ENCODE results near the gene KBTBD13. TPM values are rescaled to one million over a fixed set of nuclear protein-coding genes. Genes with fewer than 3 reads are reported as not detected.

KBTBD13 gene
- total and polyA plus RNA-seq, 10 donors: not detected

DNA sequence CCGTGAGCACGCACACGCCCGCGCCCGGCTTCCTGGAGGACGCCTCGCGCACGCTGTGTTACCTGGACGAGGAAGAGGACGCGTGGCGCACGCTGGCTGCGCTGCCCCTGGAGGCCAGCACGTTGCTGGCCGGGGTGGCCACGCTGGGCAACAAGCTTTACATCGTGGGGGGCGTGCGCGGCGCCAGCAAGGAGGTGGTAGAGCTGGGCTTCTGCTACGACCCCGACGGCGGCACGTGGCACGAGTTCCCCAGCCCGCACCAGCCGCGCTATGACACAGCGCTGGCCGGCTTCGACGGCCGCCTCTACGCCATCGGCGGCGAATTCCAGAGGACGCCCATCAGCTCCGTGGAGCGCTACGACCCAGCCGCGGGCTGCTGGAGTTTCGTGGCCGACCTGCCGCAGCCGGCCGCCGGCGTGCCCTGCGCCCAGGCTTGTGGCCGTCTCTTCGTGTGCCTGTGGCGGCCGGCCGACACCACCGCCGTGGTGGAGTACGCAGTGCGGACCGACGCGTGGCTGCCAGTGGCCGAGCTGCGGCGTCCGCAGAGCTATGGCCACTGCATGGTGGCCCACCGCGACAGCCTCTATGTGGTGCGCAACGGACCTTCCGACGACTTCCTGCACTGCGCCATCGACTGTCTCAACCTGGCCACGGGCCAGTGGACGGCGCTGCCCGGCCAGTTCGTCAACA lies 890 bp downstream of the KBTBD13 start:
- peaks cover 3 to 22% (median 13%) of the 10 kb centered on the region in 6 donors for H3K4me1 ChIP-seq
- WGBS, 5 donors: 59 to 74% (median 73%) methylated on average over 39 to 85 of the region's 85 CpGs
- H3K36me3 ChIP-seq: no peaks in the 10 kb centered on the region
- DNase-seq: no peak
- H3K9me3 ChIP-seq: no peaks in the 10 kb centered on the region
- TF ChIP-seq, protein P1, sequence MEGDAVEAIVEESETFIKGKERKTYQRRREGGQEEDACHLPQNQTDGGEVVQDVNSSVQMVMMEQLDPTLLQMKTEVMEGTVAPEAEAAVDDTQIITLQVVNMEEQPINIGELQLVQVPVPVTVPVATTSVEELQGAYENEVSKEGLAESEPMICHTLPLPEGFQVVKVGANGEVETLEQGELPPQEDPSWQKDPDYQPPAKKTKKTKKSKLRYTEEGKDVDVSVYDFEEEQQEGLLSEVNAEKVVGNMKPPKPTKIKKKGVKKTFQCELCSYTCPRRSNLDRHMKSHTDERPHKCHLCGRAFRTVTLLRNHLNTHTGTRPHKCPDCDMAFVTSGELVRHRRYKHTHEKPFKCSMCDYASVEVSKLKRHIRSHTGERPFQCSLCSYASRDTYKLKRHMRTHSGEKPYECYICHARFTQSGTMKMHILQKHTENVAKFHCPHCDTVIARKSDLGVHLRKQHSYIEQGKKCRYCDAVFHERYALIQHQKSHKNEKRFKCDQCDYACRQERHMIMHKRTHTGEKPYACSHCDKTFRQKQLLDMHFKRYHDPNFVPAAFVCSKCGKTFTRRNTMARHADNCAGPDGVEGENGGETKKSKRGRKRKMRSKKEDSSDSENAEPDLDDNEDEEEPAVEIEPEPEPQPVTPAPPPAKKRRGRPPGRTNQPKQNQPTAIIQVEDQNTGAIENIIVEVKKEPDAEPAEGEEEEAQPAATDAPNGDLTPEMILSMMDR (IDR thresholded peaks at IDR 0.05 in 8 of 11, conservative IDR thresholded peaks at IDR 0.05 in 3 of 11): no peak
- TF ChIP-seq POLR2A (IDR thresholded peaks at IDR 0.05) (no peak), POLR2AphosphoS5 (IDR thresholded peaks at IDR 0.05) (no peak)
- H3K27me3 ChIP-seq (replicated peaks in 1 of 7): peaks cover 0 to 51% (median 19%) of the 10 kb centered on the region in 7 donors
- H3K27ac ChIP-seq: no peak overlapping the region
- H3K4me3 ChIP-seq: peak overlapping the region in 1 of 8 donors; percentile 38
- intact Hi-C loops (cut with DNase I; ENCODE audit: low total_unique reads): no loop called here

- peak; percentile 82 for DNase-seq
Measured at GRCh38 chr15:65077981-65078352, 1.4 kb downstream of the KBTBD13 start.

GRCh38 chr15:65079580-65079979 lies 3.0 kb downstream of the KBTBD13 start:
- DNase-seq: no peak
- WGBS, 5 donors: 74 to 93% (median 85%) methylated on average over 2 to 5 of the region's 5 CpGs
- peaks cover 0 to 70% (median 23%) of the 10 kb centered on the region in 7 donors for H3K27me3 ChIP-seq (replicated peaks in 1 of 7)
- H3K27ac ChIP-seq: no peak overlapping the region
- H3K9me3 ChIP-seq: no peaks in the 10 kb centered on the region
- H3K36me3 ChIP-seq: no peaks in the 10 kb centered on the region
- intact Hi-C loops (cut with DNase I; ENCODE audit: low total_unique reads): no loop called here
- TF ChIP-seq POLR2A (IDR thresholded peaks at IDR 0.05): no peak
- no peak for TF ChIP-seq POLR2AphosphoS5 (IDR thresholded peaks at IDR 0.05)
- TF ChIP-seq, protein P1 (IDR thresholded peaks at IDR 0.05 in 8 of 11, conservative IDR thresholded peaks at IDR 0.05 in 3 of 11): no peak
- H3K4me3 ChIP-seq: no peak overlapping the region
- peaks cover 3 to 40% (median 24%) of the 10 kb centered on the region in 6 donors for H3K4me1 ChIP-seq

More at GRCh38 chr15:65077981-65078352, 1.4 kb downstream of the KBTBD13 start:
- WGBS, 5 donors: 9 to 22% (median 13%) methylated on average over 6 to 24 of the region's 24 CpGs
- H3K4me3 ChIP-seq: peak overlapping the region in 1 of 8 donors; percentile 38
- TF ChIP-seq POLR2AphosphoS5 (IDR thresholded peaks at IDR 0.05): peak in 2 of 3 donors; percentile 37 to 59
- TF ChIP-seq, protein P1 (IDR thresholded peaks at IDR 0.05 in 8 of 11, conservative IDR thresholded peaks at IDR 0.05 in 3 of 11): peak; percentile 15 to 67 (median 46)
- TF ChIP-seq POLR2A (IDR thresholded peaks at IDR 0.05): no peak
- no peaks in the 10 kb centered on the region for H3K36me3 ChIP-seq
- intact Hi-C loops (cut with DNase I; ENCODE audit: low total_unique reads): no loop called here
- no peak overlapping the region for H3K27ac ChIP-seq
- H3K4me1 ChIP-seq: peaks cover 3 to 26% (median 18%) of the 10 kb centered on the region in 6 donors
- no peaks in the 10 kb centered on the region for H3K9me3 ChIP-seq
- peaks cover 0 to 54% (median 23%) of the 10 kb centered on the region in 7 donors for H3K27me3 ChIP-seq (replicated peaks in 1 of 7)

GRCh38 chr15:65081270-65081669 lies 4.7 kb downstream of the KBTBD13 start:
- Histone ChIP-seq H3K9me3 (no peaks in the 10 kb centered on the region), H3K36me3 (no peaks in the 10 kb centered on the region), H3K27ac (peak overlapping the region in 3 of 8 donors; percentile 31 to 58 (median 44)), H3K27me3 (replicated peaks in 1 of 7) (peaks cover 0 to 78% (median 23%) of the 10 kb centered on the region in 7 donors), H3K4me1 (peaks cover 3 to 55% (median 28%) of the 10 kb centered on the region in 6 donors), H3K4me3 (no peak overlapping the region)
- no peak for DNase-seq
- intact Hi-C loops (cut with DNase I; ENCODE audit: low total_unique reads): no loop called here
- 63 to 80% (median 67%) methylated on average over 6 of the region's 6 CpGs for WGBS, 5 donors
- TF ChIP-seq POLR2AphosphoS5 (IDR thresholded peaks at IDR 0.05): no peak
- TF ChIP-seq POLR2A (IDR thresholded peaks at IDR 0.05): no peak
- TF ChIP-seq, protein P1 (IDR thresholded peaks at IDR 0.05 in 8 of 11, conservative IDR thresholded peaks at IDR 0.05 in 3 of 11): no peak

Data from spleen (tissue), 11 donors.